Stimulated activated CD4-positive, alpha-beta T cell treated with anti-CD3 and anti-CD28 coated beads, Interleukin-2, amount 100 ng/mL, for 48 hours (primary cell): Measurements from ENCODE around the gene CAPS.

ENCODE experiments used
- DNase-seq, 2 donors: peaks; one replicate each; pipeline ENCODE4 v3.0.0-alpha.2; 2020

CAPS gene

DNA sequence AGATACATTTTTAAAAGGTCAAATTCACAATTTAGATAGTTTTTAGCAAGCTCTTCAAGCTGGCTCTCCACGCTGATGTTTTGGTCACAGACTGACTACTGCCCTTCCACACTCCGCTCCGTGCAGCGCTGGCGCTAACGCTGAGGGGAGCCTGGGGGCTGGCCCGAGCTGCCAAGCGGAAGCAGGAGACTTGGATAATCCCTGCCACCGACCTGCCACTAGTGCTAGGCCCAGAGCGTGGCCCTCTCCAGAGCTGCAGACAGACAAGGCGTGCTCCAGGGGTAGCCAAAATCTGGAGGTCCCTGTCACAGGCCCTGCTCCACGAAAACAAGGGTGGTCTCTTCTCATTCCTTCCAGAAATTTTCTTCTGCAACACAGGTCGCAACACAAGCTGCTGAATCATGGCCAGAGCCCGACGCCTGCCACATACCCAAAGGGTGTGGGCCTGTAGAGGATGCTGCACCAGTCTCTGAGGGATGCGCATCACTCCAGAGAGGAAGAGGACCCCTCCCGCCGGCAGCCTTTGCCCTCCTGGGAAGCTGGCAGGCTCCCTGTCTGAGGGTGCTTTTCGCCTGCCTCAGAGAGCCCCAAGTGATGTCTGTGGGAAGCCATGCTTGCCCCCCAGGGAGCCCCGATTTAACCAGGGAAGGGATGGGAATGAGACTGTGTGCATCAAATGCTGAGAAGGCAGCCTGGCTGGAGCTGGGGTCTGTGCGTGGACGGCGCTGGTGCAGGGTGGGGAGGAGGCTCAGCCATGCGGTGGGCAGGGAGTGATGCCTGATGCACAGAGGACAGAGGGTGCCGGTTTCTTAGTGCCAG is 21.6 kb downstream of the CAPS start:
- no peak for DNase-seq

DNA sequence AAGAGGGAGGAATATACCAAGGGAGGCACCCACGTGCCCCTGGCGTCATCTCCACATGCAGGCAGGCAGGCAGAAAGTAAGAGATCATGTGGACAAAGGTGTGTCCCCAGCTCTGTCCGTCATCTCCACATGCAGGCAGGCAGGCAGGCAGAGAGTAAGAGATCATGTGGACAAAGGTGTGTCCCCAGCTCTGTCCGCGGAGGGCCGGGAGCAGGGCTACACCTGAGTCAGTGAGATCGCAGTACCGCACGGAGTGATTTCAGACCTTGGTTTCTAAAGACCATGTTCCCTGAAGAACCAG is 22.2 kb downstream of the CAPS start:
- no peak for DNase-seq

DNA sequence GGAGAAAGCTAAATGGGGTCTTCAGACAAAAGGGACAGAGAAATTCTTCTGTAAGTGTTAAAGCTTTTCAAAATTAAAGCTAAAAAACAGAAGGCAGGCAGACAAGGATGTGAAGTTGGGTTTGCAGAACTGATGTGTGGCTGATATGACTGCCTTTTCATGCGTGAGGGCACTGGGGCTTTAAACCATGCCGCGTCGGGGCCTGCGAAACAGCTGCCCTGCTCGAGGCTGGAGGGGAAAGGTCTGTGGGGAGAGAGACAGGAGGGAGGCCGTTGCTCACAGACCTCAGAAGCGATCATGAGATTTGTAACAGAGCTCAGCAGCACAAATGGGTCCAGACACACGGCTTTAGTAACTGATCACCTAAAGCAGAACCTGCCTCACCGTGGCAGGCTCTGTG is 23.5 kb downstream of the CAPS start:
- DNase-seq: no peak

DNA sequence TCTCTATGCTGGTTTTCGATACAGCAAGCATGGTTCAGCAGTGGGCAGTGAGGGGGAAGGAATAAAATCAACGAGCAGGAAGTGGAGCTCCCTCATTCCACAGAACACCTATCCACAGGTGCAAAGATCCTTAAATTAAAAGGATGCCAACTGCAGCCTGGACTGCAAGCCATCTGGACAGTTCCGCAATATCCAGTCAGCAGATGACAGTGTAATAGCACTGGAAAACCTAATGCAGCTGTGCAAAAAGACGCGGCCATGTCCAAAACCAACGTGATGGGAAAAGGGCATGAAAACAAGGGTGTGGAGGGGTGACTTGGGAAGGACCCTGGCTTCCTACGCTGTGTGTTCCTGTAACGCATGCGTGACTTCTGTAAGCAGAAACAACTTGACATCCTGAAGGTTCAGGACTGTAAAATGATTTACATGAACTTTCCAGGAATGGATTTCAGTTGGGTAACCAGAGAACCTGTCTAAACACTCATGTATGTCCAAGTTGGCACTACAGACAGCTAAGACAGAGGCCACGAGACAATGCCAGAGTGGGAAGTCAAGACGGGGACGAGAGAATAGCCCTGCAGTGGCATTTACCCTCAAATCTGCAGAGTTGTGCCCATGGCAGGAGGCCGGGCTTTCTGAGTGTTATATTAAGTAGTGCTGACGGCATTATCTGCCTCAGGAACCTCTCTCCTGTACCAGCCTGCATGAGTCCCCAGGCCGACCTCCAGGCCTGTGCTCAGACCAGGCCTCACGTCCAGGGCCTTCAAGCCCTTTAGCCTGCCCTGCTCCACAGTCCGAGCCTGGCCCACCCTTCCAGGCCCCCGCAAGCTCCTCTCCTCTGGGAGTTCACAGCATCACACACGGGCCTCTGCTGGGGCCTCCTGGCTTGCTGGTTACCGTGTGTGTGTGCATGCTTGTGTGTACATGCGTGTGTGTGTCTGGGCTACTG is 26.5 kb downstream of the CAPS start:
- no peak for DNase-seq

DNA sequence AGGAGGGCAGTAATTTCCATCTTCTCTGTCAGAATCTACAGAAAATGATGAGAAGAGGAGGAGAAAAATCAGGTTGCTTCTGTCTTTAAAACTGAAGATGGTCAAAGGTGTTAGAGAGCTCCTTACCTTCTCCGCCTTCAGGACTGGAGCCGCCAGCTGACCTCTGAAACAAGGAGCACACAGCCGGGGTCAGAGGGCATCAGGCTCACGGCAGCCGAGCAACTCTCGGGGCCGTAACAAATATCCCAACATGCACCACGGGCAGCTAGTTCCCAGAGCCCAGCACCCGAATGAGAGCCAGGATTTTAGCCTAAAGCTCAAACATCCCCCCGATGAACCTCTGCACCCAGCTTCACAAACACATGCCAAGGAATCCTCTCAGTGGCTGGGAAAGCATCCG is 27.6 kb downstream of the CAPS start:
- DNase-seq: no peak

DNA sequence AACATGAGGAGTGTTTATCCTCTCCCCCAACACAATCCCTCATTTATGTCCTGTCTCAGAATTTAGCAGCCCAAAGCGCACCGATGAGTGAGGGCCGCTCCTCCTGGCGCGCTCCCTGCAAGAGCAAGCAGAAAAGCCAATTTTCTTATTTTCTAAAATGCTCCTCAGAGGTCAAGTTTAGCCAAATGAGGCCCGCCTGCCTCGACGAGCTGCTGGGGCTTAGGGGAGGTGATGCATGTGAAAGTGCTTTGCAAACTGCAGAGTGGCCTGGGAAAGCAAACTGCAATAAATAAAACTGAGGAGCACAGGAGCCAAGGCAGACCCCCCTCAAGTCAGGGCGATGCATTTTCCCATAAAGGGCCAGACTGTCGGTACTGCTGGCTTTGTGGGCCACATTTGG is 29.0 kb downstream of the CAPS start:
- DNase-seq: no peak

DNA sequence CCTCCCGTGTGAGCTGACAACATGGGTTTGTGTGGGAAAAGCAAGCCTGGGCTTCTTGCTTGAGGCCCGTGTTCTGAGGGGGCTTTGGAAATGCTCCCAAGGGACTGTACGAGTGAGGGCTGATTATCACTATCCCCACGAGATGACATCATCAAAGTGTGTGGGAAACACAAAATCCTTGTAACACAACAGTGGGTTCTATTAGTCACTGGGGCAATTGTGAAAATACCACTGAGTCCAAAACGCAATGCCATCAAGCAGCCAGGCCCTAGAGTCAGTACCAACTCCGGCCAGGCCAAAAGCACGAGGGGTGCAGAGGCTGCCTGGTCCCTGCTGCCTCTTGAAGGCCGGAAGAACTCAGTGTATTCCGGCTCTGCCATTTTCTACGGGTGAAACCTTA is 29.6 kb downstream of the CAPS start:
- no peak for DNase-seq

DNA sequence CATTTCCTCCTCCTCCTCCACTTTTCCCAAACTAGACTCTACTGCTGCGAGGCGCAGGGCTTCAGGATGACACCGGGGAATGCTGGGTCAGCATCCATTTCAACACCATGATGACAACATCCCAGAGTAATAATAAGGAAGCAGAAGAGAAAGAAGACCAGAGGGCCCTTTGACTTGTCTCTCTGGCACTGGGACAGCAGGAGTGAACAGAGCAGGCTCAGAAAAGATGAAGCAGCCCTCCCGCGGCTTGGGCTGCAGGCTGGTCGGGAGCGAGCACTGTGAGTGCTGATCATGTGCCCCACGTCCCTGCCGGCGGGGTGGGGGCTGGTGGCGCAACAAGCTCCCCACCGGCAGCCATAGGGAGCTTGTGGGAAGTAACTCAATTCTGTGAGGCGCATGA is 33.4 kb downstream of the CAPS start:
- DNase-seq: no peak

DNA sequence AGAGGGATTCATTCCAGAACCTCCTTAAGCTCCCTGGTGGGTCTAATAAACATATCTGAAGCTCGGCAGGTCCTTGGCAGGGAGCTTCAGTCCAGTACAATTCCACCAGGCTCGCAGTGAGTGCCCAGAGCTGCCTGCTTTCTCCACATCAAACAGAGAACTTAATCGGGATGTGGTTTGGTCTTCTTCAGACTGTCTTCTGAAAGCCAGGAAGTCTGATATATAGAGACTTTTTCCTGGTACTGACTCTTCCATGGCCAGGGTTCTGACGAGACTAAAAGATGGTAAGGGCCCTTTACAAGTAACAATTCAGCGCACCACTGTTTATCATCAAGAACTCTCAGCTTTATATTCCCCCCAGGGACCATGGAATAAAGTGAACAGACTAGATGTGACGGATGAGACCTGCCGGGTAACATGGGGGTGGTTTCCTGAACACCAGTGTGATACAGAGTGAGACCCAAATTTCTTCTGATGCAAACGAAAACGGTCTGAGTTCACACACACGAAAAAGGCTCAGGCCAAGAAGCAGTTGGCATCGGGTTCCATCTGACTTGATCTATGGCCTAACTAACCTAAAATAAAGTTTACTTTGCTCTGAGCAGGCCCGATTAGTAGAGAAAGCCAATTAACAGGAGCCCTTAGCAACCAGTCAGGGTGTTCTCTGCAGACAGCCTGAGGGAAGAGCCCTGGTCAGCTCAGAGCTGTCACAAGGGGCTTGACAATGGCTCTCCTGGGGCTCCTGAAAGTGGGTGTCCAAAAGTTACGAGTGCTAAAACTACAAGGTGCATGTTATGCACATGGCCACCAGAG is 34.9 kb downstream of the CAPS start:
- DNase-seq: no peak

DNA sequence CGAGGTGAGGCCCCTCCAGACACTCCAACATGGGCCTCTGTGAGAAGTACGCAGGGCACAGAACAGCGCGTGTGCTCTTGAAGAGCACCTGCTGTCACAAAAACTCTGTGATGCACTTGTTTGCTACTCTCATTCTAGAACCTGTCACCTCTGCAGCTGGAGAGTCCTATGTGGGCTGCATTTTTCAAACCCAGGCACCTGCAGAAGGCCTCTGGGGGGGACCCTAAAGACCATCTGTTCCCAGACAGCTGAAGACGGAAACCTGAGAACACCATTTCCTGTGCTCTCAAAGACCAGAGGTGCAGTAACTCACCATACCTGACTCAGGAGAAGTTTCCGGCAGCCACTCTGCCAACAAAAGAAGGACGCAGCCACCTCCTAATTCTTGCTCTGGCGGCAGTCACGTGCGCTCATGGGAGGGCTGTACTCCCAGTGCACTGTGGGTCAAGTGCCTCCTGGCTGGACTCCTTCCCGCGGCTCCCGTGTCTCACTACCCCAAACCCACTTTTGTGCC is 35.8 kb downstream of the CAPS start:
- DNase-seq: peak; percentile 12 to 22

DNA sequence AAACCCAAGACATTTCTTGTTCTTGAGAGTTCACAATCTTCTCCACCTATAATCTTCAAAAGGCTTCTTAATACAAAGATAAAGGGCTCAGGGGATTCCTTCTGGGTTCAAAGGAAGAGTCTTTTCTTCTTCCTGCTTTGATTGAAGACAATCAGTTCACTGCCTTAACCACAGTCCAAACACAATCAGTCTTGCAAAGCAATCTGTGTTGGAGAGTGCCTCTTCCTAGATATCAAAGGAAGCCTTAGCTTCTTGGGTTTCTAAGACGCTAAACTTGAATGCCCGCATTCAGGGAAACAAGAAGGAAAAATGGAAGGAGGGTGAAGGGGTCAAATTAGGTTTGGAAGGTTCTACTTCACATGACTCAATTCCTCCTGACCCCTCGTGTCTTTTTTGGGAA is 36.7 kb downstream of the CAPS start:
- DNase-seq: no peak

DNA sequence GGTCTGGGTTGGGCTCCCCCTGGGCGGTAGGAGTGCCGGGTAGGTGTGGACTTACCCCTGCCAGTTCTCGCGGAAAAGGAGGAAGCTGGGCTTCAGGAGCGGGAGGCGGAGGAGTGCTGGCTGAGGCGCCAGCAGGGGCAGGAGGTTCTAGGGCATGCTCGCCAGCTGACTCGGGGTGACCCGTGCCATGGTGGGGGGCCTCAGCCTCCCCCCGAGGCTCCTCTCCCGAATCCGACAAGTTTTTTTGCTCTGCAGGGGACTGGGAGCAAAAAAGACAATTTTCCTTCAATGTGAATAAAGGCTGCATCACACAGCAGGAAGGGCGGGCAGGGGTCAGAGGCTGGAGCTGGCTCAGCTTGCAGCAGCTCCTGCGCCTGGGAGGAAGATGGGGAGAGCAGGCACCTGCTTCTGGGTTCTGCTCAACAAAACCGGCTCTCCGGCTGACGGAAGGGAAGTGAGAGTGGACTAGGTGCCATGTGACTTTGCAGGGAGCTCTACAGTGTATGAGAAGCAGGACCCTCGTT is 37.3 kb downstream of the CAPS start:
- DNase-seq: no peak

DNA sequence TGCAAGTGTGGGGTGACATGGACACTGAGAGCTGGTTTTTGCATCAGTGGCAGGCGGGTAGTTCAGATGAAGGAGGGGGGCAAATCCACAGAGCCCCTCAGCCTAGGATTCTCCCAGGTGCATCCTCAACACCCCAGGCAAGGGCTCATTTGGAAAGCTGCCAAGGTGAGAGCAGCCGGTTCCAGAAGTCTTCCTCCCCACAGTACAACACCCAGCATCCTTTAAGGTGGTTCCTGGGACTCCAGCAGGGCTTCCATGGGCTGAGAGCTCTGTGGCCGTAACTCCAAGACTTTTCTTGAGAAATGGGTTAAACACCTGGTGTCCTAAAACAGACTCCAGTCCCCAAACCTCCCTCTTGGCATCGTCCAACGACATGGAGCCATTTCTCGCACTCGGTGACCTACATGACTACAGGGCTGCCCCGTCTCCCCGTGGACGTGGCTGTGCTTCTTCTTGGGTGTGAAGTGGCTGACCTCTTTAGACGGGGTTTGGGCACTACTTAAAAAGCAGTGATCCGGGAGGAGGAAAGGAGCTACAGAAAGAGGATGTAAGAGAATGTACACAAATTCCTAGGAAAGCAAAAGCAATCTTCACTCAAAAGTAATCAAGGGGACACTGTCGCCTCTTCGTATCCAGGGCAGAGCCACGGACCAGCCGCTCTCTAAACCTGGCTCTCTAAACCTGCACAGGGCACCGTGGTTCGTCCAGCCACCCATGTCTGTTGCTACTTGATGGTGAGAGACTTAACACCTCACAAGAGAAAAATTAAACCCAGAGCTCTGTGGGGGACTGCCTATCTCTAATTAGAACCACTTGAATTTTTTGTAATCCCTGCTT is 38.4 kb downstream of the CAPS start:
- DNase-seq: no peak

DNA sequence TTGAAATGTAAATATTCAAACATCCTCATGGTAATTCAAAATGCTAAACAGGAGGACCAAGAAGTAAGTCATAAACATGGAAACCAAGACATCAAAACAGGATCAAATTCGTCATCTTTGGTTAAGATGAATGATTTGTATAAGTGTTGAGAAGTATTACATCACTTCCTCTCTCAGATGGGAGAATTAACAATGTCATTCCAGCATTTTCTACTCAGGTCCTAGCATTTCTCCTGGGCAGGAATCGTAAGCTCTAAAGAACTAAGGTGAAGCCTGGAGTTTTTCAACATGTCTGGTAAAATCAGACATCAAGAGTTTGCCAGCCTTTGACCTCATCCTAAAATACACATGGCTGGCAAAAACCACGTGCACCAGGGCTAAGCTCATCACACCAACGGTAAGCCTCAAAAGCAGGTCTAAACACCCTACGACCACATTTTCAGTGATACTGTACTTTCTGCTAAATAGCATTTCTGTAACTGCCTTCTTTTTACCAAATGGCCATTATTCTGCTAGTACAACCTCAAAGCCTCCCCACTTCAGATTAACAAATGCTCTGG is 39.1 kb downstream of the CAPS start:
- no peak for DNase-seq

DNA sequence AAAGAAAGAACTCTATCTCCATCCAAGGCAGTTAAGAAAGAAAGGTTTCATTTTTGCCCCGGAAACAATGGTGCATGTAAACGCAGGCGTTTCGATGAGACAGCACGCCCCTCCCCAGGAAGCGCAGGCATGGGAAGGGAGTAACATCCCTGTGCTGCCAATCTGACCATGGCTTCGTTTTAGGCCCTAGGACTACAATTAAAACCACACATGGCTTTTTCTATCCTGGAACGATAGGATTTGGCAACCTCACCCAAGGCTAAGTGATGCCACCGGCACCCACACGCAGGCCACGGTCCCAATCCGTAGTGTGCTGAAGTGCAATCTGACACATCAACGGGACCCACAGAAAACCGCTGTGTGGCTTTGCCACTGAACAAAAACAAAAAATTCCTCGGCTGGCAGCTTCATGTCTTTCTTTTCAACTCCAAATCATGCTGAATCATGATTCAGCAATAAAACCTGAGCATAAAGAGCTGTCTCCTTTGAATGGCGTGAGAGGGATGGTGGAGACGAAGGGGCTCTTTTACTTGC is 39.7 kb downstream of the CAPS start:
- DNase-seq: peak in 1 of 2 donors; percentile 33

DNA sequence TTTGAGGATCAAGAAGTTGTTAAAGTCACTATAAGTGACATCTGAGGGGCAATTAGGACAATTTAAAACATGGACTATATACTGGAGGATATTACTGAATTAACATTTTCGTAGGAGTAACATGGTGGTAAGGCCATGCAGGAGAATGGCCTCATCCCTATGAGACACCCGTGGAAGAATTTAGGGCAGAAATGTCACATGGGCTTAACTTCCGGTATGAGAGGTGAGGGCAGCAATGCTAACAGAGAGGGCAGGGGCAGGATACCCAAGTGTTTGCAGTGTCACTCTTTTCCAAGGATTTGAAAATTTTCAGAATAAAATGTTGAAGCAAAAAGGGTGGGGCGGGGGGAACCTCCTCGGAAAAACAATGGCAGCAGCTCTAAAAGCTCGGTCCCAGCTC is 40.2 kb downstream of the CAPS start:
- DNase-seq: no peak

DNA sequence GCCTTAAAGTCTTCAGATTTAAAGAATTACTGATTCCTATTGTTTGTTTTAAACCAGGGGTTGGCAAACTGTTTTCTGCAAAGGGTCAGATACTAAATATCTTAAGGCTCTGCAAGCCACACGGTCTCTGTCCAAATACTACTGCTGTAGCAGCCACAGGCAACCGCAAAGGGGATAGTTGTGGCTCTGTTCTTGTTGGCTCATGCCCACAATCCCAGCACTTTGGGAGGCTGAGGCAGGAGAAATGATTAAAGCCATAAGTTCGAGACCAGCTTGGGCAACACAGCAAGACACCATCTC is 41.5 kb downstream of the CAPS start:
- DNase-seq: no peak

DNA sequence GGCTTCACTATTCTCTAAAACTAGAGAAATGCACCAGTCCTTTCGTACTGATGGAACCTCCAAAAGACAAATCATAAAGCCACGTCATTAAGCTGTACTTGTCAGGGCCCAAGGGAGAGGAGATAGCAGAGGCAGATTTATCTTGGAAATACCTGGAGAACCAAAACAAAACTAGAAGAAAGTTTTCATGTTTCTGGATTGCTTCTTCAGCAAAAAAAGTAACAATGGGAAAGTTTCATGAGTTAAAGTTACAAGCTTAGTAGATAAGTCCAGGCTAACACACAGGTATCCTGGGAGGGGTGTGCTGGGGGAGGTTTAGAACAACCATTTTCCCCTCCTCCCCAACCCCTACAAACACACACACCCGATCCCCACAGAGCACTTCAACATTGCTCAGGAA is 42.3 kb downstream of the CAPS start:
- DNase-seq: no peak

DNA sequence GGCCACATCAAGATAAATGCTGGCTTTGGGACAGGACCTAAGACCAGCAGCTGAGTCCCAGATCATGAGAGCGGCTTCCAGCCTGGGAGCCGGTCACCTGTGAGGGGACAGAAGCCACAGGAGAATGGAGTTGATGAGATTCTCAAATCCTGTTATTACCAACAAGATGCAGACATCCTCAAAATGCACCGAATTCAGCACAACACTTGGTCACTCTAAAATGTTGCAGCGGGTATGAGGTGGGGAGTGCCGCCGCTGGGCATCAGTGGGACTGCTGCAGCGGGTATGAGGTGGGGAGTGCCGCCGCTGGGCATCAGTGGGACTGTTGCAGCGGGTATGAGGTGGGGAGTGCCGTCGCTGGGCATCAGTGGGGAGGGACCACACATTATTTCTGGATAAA is 42.7 kb downstream of the CAPS start:
- DNase-seq: no peak

DNA sequence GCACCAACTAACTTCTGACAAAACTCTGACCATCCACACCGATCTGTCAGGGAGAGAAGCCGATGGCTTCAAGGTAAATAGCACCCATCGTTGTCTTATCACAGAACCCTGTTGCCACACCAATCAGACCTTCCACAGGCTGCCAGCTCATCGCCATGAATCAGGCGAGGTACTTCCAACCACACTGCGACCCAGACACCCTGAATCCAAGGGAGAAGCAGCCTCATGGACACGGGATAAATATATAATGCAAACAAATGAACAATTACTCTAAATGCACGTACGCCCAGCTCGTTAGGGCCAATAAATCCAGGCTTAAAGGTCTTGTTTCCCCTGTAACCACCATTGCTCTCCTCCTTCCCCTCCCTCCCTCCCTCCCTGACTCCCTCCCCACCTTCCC is 43.1 kb downstream of the CAPS start:
- DNase-seq: no peak

DNA sequence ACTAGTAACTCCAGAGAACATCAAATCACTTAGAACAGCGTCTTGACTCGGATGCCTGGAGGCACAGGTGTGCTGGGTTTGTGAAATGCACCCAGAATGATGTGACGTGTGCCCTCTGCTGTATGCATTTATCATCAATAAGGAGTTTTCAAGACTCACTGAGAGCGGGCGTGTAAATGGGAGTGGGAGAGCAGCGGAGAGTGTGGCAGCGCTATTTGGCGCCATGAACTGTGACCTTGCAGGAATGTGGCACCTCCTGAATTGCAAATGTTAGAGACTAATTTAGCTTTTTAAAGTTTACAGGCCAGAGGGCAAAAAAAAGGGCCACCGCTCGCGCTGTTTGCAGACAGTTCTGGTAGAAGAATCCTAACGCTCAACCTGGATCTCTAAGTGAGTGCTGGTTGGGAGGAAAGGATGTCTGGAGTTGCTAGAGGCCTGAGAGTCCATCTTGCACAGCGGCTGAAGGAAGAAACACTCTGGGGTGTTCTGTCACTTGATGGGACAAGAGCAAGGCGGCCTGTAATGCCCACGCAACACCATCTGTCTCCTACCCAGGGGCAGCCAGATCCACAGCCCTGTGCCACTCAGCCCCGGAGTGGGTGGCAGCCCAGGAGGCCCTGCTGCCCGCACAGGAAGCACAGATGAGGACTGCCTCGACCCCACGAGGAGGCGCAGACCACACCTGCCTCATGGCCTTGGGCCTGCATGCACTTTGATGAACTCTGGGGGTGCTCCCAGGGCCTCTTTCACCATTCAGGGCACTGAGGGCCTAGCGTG is 44.2 kb downstream of the CAPS start:
- no peak for DNase-seq
